Activated CD8-positive, alpha-beta memory T cell treated with anti-CD3 and anti-CD28 coated beads, Interleukin-2, amount 50 U/mL, for 24 hours (primary cell): Measurements from ENCODE around the gene CHCHD6.

Experiments
- DNase-seq: peaks from one replicate; pipeline ENCODE4 v3.0.0-alpha.2; 2020; ENCODE audit errors: extremely low read depth

CHCHD6 gene

GRCh38 chr3:126939733-126940132, 235.7 kb downstream of the CHCHD6 start:
- DNase-seq: no peak

- no peak for DNase-seq
Observed at GRCh38 chr3:126941721-126942270, 237.8 kb downstream of the CHCHD6 start.

GRCh38 chr3:126944089-126944965, 240.3 kb downstream of the CHCHD6 start:
- no peak for DNase-seq

- no peak for DNase-seq
Observed at GRCh38 chr3:126945171-126945721, 241.2 kb downstream of the CHCHD6 start.

GRCh38 chr3:126945891-126946290, 241.9 kb downstream of the CHCHD6 start:
- DNase-seq: no peak

GRCh38 chr3:126946405-126946804, 242.4 kb downstream of the CHCHD6 start:
- DNase-seq: no peak

- no peak for DNase-seq
Observed at GRCh38 chr3:126947429-126947828, 243.4 kb downstream of the CHCHD6 start.

- no peak for DNase-seq
Observed at GRCh38 chr3:126948980-126949535, 245.0 kb downstream of the CHCHD6 start.

- DNase-seq: no peak
Observed at GRCh38 chr3:126951561-126951960, 247.5 kb downstream of the CHCHD6 start.

- DNase-seq: no peak
Observed at GRCh38 chr3:126952261-126952982, 248.4 kb downstream of the CHCHD6 start.

GRCh38 chr3:126952983-126953660, 249.1 kb downstream of the CHCHD6 start:
- no peak for DNase-seq

- DNase-seq: no peak
Observed at GRCh38 chr3:126954141-126954842, 250.3 kb downstream of the CHCHD6 start.

GRCh38 chr3:126955004-126955790, 251.2 kb downstream of the CHCHD6 start:
- no peak for DNase-seq

- DNase-seq: no peak
Observed at GRCh38 chr3:126956361-126956760, 252.3 kb downstream of the CHCHD6 start.

GRCh38 chr3:126956866-126957650, 253.0 kb downstream of the CHCHD6 start:
- DNase-seq: no peak

GRCh38 chr3:126957776-126958637, 254.0 kb downstream of the CHCHD6 start:
- no peak for DNase-seq

GRCh38 chr3:126958638-126959085, 254.6 kb downstream of the CHCHD6 start:
- DNase-seq: no peak
